IMR-90 (cell line): Measurements from ENCODE around the gene TUBGCP3. TPM values are rescaled to one million over a fixed set of nuclear protein-coding genes. Genes with fewer than 3 reads are reported as not detected.

Source experiments
- ATAC-seq: fragments of 200-7000 bp; cut with Tn5 transposase; 2 replicates; pipeline ENCODE4 v1.9.1; 2020; ENCODE audit warnings: low read depth, mild to moderate bottlenecking, moderate library complexity
- BruUV-seq: library from RNA; stranded (reverse); fragments of 400-500 nt; replicated peaks from 2 replicates; lab custom pipeline; 2021; lab: Mats Ljungman, UMichigan
- CTCF ChIA-PET: fragments of 300-600 bp; formaldehyde crosslinking; extraction: SDS; loops from one replicate; lab custom pipeline; 2021; ENCODE audit warnings: antibody characterized with exemption; lab: Yijun Ruan, JAX
- POLR2A ChIA-PET: fragments of 300-600 bp; sonication (Branson Sonifier 250); formaldehyde crosslinking; loops from one replicate; lab custom pipeline; 2022; ENCODE audit warnings: antibody characterized with exemption; ENCODE audit not compliant: unreplicated experiment; lab: Charles Lee
- DNase-seq: peaks from one replicate; pipeline ENCODE4 v3.0.0; 2013
- H2AFZ ChIP-seq: replicated peaks from 2 replicates; pipeline ENCODE3; 2013; ENCODE audit warnings: low read length, mild to moderate bottlenecking; ENCODE audit not compliant: poor library complexity
- H2AK5ac ChIP-seq: 2 replicates; pipeline ENCODE4 v1.6.1; 2013; ENCODE audit warnings: low read depth, low read length, inconsistent platforms
- H2AK9ac ChIP-seq: replicated peaks from 2 replicates; pipeline ENCODE3; 2013; ENCODE audit warnings: mild to moderate bottlenecking, low read depth, low read length, moderate library complexity; ENCODE audit not compliant: poor library complexity
- H2BK120ac ChIP-seq: 2 replicates; pipeline ENCODE4 v1.6.1; 2013; ENCODE audit warnings: low read depth, low read length, inconsistent platforms
- H2BK15ac ChIP-seq: 3 replicates; pipeline ENCODE4 v1.6.1; 2013; ENCODE audit warnings: low read depth, low read length, inconsistent platforms
- H2BK20ac ChIP-seq: 2 replicates; pipeline ENCODE4 v1.6.1; 2013; ENCODE audit warnings: low read depth, mild to moderate bottlenecking, inconsistent platforms, low read length, moderate library complexity
- H2BK5ac ChIP-seq: 2 replicates; pipeline ENCODE4 v1.6.1; 2013; ENCODE audit warnings: mild to moderate bottlenecking, low read depth, low read length, inconsistent platforms; ENCODE audit not compliant: poor library complexity, severe bottlenecking
- H3K14ac ChIP-seq: replicated peaks from 2 replicates; pipeline ENCODE4 v1.6.1; 2013; ENCODE audit warnings: low read depth, low read length, inconsistent platforms
- H3K18ac ChIP-seq: 2 replicates; pipeline ENCODE4 v1.6.1; 2013; ENCODE audit warnings: low read depth, low read length, control low read depth
- H3K23ac ChIP-seq: 2 replicates; pipeline ENCODE4 v1.6.1; 2013; ENCODE audit warnings: low read depth, low read length, inconsistent platforms
- H3K27ac ChIP-seq: 2 replicates; pipeline ENCODE4 v1.5.1; 2013; ENCODE audit warnings: mild to moderate bottlenecking, control low read depth, low read length; ENCODE audit not compliant: insufficient read depth
- H3K27me3 ChIP-seq: 2 replicates; pipeline ENCODE4 v1.6.1; 2013; ENCODE audit warnings: low read length; ENCODE audit not compliant: control insufficient read depth, insufficient read depth
- H3K36me3 ChIP-seq: 2 replicates; pipeline ENCODE4 v1.6.1; 2013; ENCODE audit warnings: low read length, mixed read lengths; ENCODE audit not compliant: control insufficient read depth, insufficient read depth
- H3K4ac ChIP-seq: 2 replicates; pipeline ENCODE4 v1.6.1; 2013; ENCODE audit warnings: low read depth, low read length, inconsistent platforms
- H3K4me1 ChIP-seq: 2 replicates; pipeline ENCODE4 v1.6.1; 2013; ENCODE audit warnings: low read length, mixed read lengths; ENCODE audit not compliant: control insufficient read depth, insufficient read depth
- H3K4me2 ChIP-seq: 2 replicates; pipeline ENCODE4 v1.6.1; 2013; ENCODE audit warnings: low read depth, mild to moderate bottlenecking, control low read depth, low read length, moderate library complexity
- H3K4me3 ChIP-seq: 2 replicates; pipeline ENCODE4 v1.5.1; 2013; ENCODE audit warnings: low read depth, mild to moderate bottlenecking, control low read depth, low read length, moderate library complexity; ENCODE audit not compliant: insufficient read depth
- H3K56ac ChIP-seq: 2 replicates; pipeline ENCODE4 v1.6.1; 2013; ENCODE audit warnings: low read length, inconsistent platforms; ENCODE audit not compliant: insufficient read depth; ENCODE audit errors: extremely low read depth
- H3K79me1 ChIP-seq, 2 experiments: 2 replicates each; pipeline ENCODE4 v1.6.1; 2013; ENCODE audit warnings: low read length in 2 of 2, inconsistent platforms in 1 of 2, low read depth in 1 of 2
- H3K9ac ChIP-seq: 2 replicates; pipeline ENCODE4 v1.6.1; 2013; ENCODE audit warnings: low read depth, low read length, control low read depth
- H3K9me1 ChIP-seq: 2 replicates; pipeline ENCODE4 v1.6.1; 2013; ENCODE audit warnings: low read length, inconsistent platforms; ENCODE audit not compliant: insufficient read depth
- H3K9me3 ChIP-seq: 2 replicates; pipeline ENCODE4 v1.6.1; 2013; ENCODE audit warnings: low read length; ENCODE audit not compliant: control insufficient read depth, insufficient read depth
- H4K20me1 ChIP-seq: 2 replicates; pipeline ENCODE4 v1.6.1; 2013; ENCODE audit warnings: low read length, inconsistent platforms; ENCODE audit not compliant: insufficient read depth
- H4K5ac ChIP-seq: 2 replicates; pipeline ENCODE4 v1.6.1; 2013; ENCODE audit warnings: mild to moderate bottlenecking, low read depth, low read length, control low read depth
- H4K8ac ChIP-seq, 2 experiments: 2 replicates each; pipeline ENCODE4 v1.6.1; 2013; ENCODE audit warnings: low read depth in 2 of 2, low read length in 2 of 2, control low read depth in 1 of 2, inconsistent platforms in 1 of 2
- H4K91ac ChIP-seq: 2 replicates; pipeline ENCODE4 v1.6.1; 2013; ENCODE audit warnings: low read depth, low read length, inconsistent platforms; ENCODE audit not compliant: insufficient read depth
- BHLHE40 ChIP-seq: fragments of 150-350 bp; IDR thresholded peaks from 2 replicates; pipeline ENCODE4 v1.6.1; 2016; ENCODE audit warnings: mild to moderate bottlenecking, low read depth, low read length
- CEBPB ChIP-seq: IDR thresholded peaks from 2 replicates; pipeline ENCODE4 v1.6.1; 2012; ENCODE audit warnings: low read depth, low read length, improper control_type of control experiment
- CHD1 ChIP-seq: IDR thresholded peaks from 2 replicates; pipeline ENCODE4 v1.6.1; 2012; ENCODE audit warnings: low read depth, low read length, improper control_type of control experiment
- FOS ChIP-seq: fragments of 150-350 bp; IDR thresholded peaks from 2 replicates; pipeline ENCODE4 v1.6.1; 2016; ENCODE audit warnings: low read depth, low read length
- MAFK ChIP-seq: IDR thresholded peaks from 2 replicates; pipeline ENCODE4 v1.6.1; 2012; ENCODE audit warnings: low read depth, low read length, improper control_type of control experiment
- MAZ ChIP-seq: IDR thresholded peaks from 2 replicates; pipeline ENCODE4 v1.6.1; 2012; ENCODE audit warnings: low read depth, mild to moderate bottlenecking, low read length, improper control_type of control experiment, moderate library complexity, borderline replicate concordance
- MXI1 ChIP-seq: IDR thresholded peaks from 2 replicates; pipeline ENCODE4 v1.6.1; 2012; ENCODE audit warnings: low read depth, mild to moderate bottlenecking, low read length, moderate library complexity, borderline replicate concordance
- NFE2L2 ChIP-seq: fragments of 150-350 bp; IDR thresholded peaks from 2 replicates; pipeline ENCODE4 v1.6.1; 2016; ENCODE audit warnings: low read depth, mild to moderate bottlenecking, low read length
- POLR2A ChIP-seq: IDR thresholded peaks from 2 replicates; pipeline ENCODE4 v1.6.1; 2012; ENCODE audit warnings: mild to moderate bottlenecking, low read depth, low read length
- RAD21 ChIP-seq: IDR thresholded peaks from 2 replicates; pipeline ENCODE4 v1.6.1; 2012; ENCODE audit warnings: low read length, improper control_type of control experiment
- RCOR1 ChIP-seq: IDR thresholded peaks from 2 replicates; pipeline ENCODE4 v1.6.1; 2012; ENCODE audit warnings: mild to moderate bottlenecking, low read length, improper control_type of control experiment; ENCODE audit not compliant: insufficient replicate concordance
- RFX5 ChIP-seq: IDR thresholded peaks from 2 replicates; pipeline ENCODE4 v1.8.0; 2012; ENCODE audit warnings: low read depth, mild to moderate bottlenecking, low read length, moderate library complexity
- SMC3 ChIP-seq: fragments of 150-350 bp; IDR thresholded peaks from 2 replicates; pipeline ENCODE4 v1.6.1; 2016; ENCODE audit warnings: low read depth, mild to moderate bottlenecking, antibody characterized with exemption, low read length, moderate library complexity
- WGBS, 2 experiments: methylation state at CpG; one replicate each; pipeline versions ENCODE4 v1.1.5 to v1.1.7; 2013; ENCODE audit warnings: missing lambda C conversion rate in 2 of 2; ENCODE audit not compliant: insufficient read length in 1 of 2; ENCODE audit errors: extremely low coverage in 2 of 2; 5-methylcytosine and 5-hydroxymethylcytosine counted together
- dilution Hi-C: fragments of 300-500 bp; cut with HindIII; formaldehyde crosslinking; loops from one replicate; pipeline ENCODE4 v1.14.3; 2018; ENCODE audit warnings: low sequenced_read_pairs; ENCODE audit not compliant: unreplicated experiment
- in situ Hi-C: fragments of 300-500 bp; cut with MboI; formaldehyde crosslinking; loops from 3 replicates; pipeline ENCODE4 v1.14.3; 2019; ENCODE audit warnings: low sequenced_read_pairs, inconsistent platforms, mixed read lengths
- intact Hi-C: fragments of 100-400 bp; cut with micrococcal nuclease; formaldehyde crosslinking; loops from 2 replicates; pipeline ENCODE4 v1.10.0; 2022
- polyA plus RNA-seq, 3 experiments: library from polyadenylated mRNA; depleted of rRNA; stranded (reverse); fragments of >200 nt; gene quantifications; 2 replicates each; pipeline ENCODE4 v1.2.3, GENCODE V29; 2012; ENCODE audit warnings: low replicate concordance in 1 of 3
- total RNA-seq: library from RNA; depleted of rRNA; stranded (reverse); fragments of >200 nt; gene quantifications from 2 replicates; pipeline ENCODE4 v1.2.3, GENCODE V29; 2012
- TF ChIP-seq, protein P1 (sequence below): fragments of 150-350 bp; IDR thresholded peaks from 2 replicates; pipeline ENCODE4 v1.6.1; 2016; ENCODE audit warnings: low read depth, mild to moderate bottlenecking, low read length, moderate library complexity, borderline replicate concordance
- TF ChIP-seq, protein P2 (sequence below): conservative IDR thresholded peaks from 2 replicates; pipeline ENCODE4 v1.5.1; 2012; ENCODE audit warnings: mild to moderate bottlenecking, low read depth, low read length, improper control_type of control experiment
- TF ChIP-seq, protein P3 (sequence below): fragments of 150-350 bp; IDR thresholded peaks from 2 replicates; pipeline ENCODE4 v1.6.1; 2017; ENCODE audit warnings: mild to moderate bottlenecking, antibody characterized with exemption, low read length, low read depth

The TUBGCP3 gene
- total and polyA plus RNA-seq, 2 of the 4 experiments (the other 2 are of a cell fraction) = 16.0 to 17.8 TPM

DNA sequence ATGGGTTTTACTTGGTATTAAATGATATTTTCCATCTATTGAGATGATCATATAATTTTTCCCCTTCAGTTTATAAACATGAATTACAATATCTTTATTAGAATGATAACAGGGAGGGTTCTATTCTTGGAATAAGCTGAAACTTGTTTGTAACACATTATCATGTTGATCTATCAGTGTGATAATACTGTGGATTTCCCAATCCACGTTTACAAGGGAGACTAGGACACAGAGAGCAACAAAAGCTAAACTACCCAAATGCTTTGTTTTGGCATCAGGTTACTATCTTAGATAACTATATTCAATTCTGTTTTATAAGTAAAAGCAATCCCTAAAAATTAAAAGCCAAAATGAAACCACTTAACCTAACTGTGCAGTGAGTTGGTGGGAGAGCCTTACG lies 92.5 kb downstream of the TUBGCP3 start:
- DNase-seq (no peak), ATAC-seq (no peak)
- H2AK9ac ChIP-seq = no peak overlapping the region
- H3K9me3 ChIP-seq = no peaks in the 10 kb centered on the region
- H2BK5ac ChIP-seq = no peak overlapping the region
- H3K36me3 ChIP-seq = peaks cover 17% of the 10 kb centered on the region
- H3K27me3 ChIP-seq = no peaks in the 10 kb centered on the region
- H3K9me1 ChIP-seq = no peaks in the 10 kb centered on the region; the same call in 1 of the 2 replicates
- TF ChIP-seq RFX5 (no peak), CEBPB (no peak), BHLHE40 (no peak), NFE2L2 (no peak), RAD21 (no peak), FOS (no peak), POLR2A (no peak), MAZ (no peak), SMC3 (no peak), MAFK (no peak), CHD1 (no peak), RCOR1 (no peak), MXI1 (no peak)
- TF ChIP-seq, protein P1, sequence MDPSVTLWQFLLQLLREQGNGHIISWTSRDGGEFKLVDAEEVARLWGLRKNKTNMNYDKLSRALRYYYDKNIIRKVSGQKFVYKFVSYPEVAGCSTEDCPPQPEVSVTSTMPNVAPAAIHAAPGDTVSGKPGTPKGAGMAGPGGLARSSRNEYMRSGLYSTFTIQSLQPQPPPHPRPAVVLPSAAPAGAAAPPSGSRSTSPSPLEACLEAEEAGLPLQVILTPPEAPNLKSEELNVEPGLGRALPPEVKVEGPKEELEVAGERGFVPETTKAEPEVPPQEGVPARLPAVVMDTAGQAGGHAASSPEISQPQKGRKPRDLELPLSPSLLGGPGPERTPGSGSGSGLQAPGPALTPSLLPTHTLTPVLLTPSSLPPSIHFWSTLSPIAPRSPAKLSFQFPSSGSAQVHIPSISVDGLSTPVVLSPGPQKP = no peak
- TF ChIP-seq, protein P2, sequence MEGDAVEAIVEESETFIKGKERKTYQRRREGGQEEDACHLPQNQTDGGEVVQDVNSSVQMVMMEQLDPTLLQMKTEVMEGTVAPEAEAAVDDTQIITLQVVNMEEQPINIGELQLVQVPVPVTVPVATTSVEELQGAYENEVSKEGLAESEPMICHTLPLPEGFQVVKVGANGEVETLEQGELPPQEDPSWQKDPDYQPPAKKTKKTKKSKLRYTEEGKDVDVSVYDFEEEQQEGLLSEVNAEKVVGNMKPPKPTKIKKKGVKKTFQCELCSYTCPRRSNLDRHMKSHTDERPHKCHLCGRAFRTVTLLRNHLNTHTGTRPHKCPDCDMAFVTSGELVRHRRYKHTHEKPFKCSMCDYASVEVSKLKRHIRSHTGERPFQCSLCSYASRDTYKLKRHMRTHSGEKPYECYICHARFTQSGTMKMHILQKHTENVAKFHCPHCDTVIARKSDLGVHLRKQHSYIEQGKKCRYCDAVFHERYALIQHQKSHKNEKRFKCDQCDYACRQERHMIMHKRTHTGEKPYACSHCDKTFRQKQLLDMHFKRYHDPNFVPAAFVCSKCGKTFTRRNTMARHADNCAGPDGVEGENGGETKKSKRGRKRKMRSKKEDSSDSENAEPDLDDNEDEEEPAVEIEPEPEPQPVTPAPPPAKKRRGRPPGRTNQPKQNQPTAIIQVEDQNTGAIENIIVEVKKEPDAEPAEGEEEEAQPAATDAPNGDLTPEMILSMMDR = no peak
- TF ChIP-seq, protein P3, sequence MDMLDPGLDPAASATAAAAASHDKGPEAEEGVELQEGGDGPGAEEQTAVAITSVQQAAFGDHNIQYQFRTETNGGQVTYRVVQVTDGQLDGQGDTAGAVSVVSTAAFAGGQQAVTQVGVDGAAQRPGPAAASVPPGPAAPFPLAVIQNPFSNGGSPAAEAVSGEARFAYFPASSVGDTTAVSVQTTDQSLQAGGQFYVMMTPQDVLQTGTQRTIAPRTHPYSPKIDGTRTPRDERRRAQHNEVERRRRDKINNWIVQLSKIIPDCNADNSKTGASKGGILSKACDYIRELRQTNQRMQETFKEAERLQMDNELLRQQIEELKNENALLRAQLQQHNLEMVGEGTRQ = no peak
- no peaks in the 10 kb centered on the region for H4K20me1 ChIP-seq
- POLR2A ChIA-PET = no interaction called here
- WGBS, 2 experiments = no CpG with 5 or more reads among the region's 2 CpGs
- no peak overlapping the region for H2BK15ac ChIP-seq
- no peak overlapping the region for H4K8ac ChIP-seq
- H3K27ac ChIP-seq = no peak overlapping the region
- H3K14ac ChIP-seq = no peak overlapping the region
- no peaks in the 10 kb centered on the region for H3K4me1 ChIP-seq
- no peak overlapping the region for H3K56ac ChIP-seq
- no TSS peak for BruUV-seq
- no peak overlapping the region for H3K4me2 ChIP-seq
- CTCF ChIA-PET = no interaction called here
- H2BK120ac ChIP-seq = no peak overlapping the region
- no peak overlapping the region for H3K23ac ChIP-seq
- H4K91ac ChIP-seq = no peak overlapping the region
- H3K18ac ChIP-seq = no peak overlapping the region
- in situ Hi-C loops = no loop called here
- no peaks in the 10 kb centered on the region for H3K79me1 ChIP-seq
- no peak overlapping the region for H2BK20ac ChIP-seq
- no peak overlapping the region for H4K5ac ChIP-seq
- no peak overlapping the region for H2AK5ac ChIP-seq
- dilution Hi-C loops = no loop called here
- H3K4me3 ChIP-seq = no peak overlapping the region
- H3K4ac ChIP-seq = no peak overlapping the region
- intact Hi-C loops = no loop called here
- no peak overlapping the region for H2AFZ ChIP-seq
- H3K9ac ChIP-seq = no peak overlapping the region
